PC-3 (cell line): ENCODE results near the gene CANX. TPM values are rescaled to one million over a fixed set of nuclear protein-coding genes. Genes with fewer than 3 reads are reported as not detected.
"Not testable (repeated sequence)": the region's sequence is repeated elsewhere in the genome, so short reads cannot be mapped to it uniquely, and the experiment has no call there.

Experiments used
- ATAC-seq: fragments of 200-7000 bp; cut with Tn5 transposase; 2 replicates; pipeline ENCODE4 v1.9.1; 2020; ENCODE audit warnings: mild to moderate bottlenecking, moderate library complexity
- Bru-seq: library from RNA; stranded (reverse); fragments of 400-500 nt; gene quantifications from one replicate; lab custom pipeline; 2021; lab: Mats Ljungman, UMichigan
- BruChase-seq, 2 experiments: library from RNA; stranded (reverse); fragments of 400-500 nt; gene quantifications; one replicate each; lab custom pipeline; 2021; lab: Mats Ljungman, UMichigan
- BruUV-seq: library from RNA; stranded (reverse); fragments of 400-500 nt; replicated peaks from 2 replicates; lab custom pipeline; 2021; lab: Mats Ljungman, UMichigan
- CTCF ChIA-PET: fragments of 300-600 bp; sonication (Branson Sonifier 250); formaldehyde crosslinking; loops from one replicate; lab custom pipeline; 2022; ENCODE audit warnings: antibody characterized with exemption; lab: Charles Lee
- POLR2A ChIA-PET: fragments of 300-600 bp; sonication (Branson Sonifier 250); formaldehyde crosslinking; loops from one replicate; lab custom pipeline; 2022; ENCODE audit warnings: antibody characterized with exemption; ENCODE audit not compliant: unreplicated experiment; lab: Charles Lee
- DNase-seq: peaks from one replicate; pipeline ENCODE4 v3.0.0-alpha.2; 2015
- H2AFZ ChIP-seq: fragments of 300-600 bp; sonication (generic); 2 replicates; pipeline ENCODE4 v1.6.0; 2016; ENCODE audit warnings: antibody characterized with exemption, low read length
- H3F3A ChIP-seq: fragments of 300-600 bp; sonication (generic); one replicate; pipeline ENCODE4 v1.6.0; 2017; ENCODE audit warnings: antibody characterized with exemption, low read length, control low read depth, mild to moderate bottlenecking; ENCODE audit not compliant: unreplicated experiment
- H3K27ac ChIP-seq: fragments of 300-600 bp; sonication (generic); 2 replicates; pipeline ENCODE4 v1.5.1; 2016; ENCODE audit warnings: mild to moderate bottlenecking, low read length
- H3K27me3 ChIP-seq: fragments of 300-600 bp; sonication (generic); 2 replicates; pipeline ENCODE4 v1.6.1; 2016; ENCODE audit warnings: low read length, mixed read lengths
- H3K36me3 ChIP-seq: fragments of 300-600 bp; sonication (generic); 2 replicates; pipeline ENCODE4 v1.6.1; 2016; ENCODE audit warnings: low read depth, mixed run types, low read length, mixed read lengths
- H3K4me1 ChIP-seq: fragments of 300-600 bp; sonication (generic); 2 replicates; pipeline ENCODE4 v1.5.1; 2016; ENCODE audit warnings: low read length; ENCODE audit not compliant: insufficient read depth
- H3K4me2 ChIP-seq: fragments of 300-600 bp; sonication (generic); 2 replicates; pipeline ENCODE4 v1.6.0; 2016; ENCODE audit warnings: low read length
- H3K4me3 ChIP-seq: fragments of 300-600 bp; sonication (generic); 2 replicates; pipeline ENCODE4 v1.5.1; 2016; ENCODE audit warnings: mild to moderate bottlenecking, low read length, mixed read lengths
- H3K79me2 ChIP-seq: fragments of 300-600 bp; sonication (generic); 2 replicates; pipeline ENCODE4 v1.6.1; 2017; ENCODE audit warnings: low read length, mixed read lengths
- H3K9ac ChIP-seq: fragments of 300-600 bp; sonication (generic); 2 replicates; pipeline ENCODE4 v1.6.0; 2016; ENCODE audit warnings: mild to moderate bottlenecking, low read length
- H3K9me2 ChIP-seq: fragments of 300-600 bp; sonication (generic); replicated peaks from 2 replicates; pipeline ENCODE4 v1.6.1; 2016; ENCODE audit warnings: mixed run types, low read length, mixed read lengths
- H3K9me3 ChIP-seq: fragments of 300-600 bp; sonication (generic); 2 replicates; pipeline ENCODE4 v1.6.1; 2016; ENCODE audit warnings: low read length, mixed read lengths
- H4K20me1 ChIP-seq: fragments of 300-600 bp; sonication (generic); 2 replicates; pipeline ENCODE4 v1.6.1; 2016; ENCODE audit warnings: low read length, mixed read lengths
- EZH2 ChIP-seq: fragments of 300-600 bp; sonication (generic); IDR thresholded peaks from one replicate; pipeline ENCODE4 v1.6.1; 2017; ENCODE audit warnings: antibody characterized with exemption, mild to moderate bottlenecking, low read length; ENCODE audit not compliant: unreplicated experiment
- EZH2phosphoT487 ChIP-seq: fragments of 300-600 bp; sonication (generic); IDR thresholded peaks from 2 replicates; pipeline ENCODE4 v1.6.1; 2018; ENCODE audit warnings: mild to moderate bottlenecking, antibody characterized with exemption, low read length, borderline replicate concordance
- intact Hi-C: fragments of 100-400 bp; cut with micrococcal nuclease; formaldehyde crosslinking; loops from 2 replicates; pipeline ENCODE4 v1.9.0; 2023
- long read RNA-seq: library from polyadenylated mRNA; unstranded; transcript quantifications from one replicate; pipeline ENCODE4 v2.0.0, GENCODE V29; 2021; ENCODE audit not compliant: unreplicated experiment
- total RNA-seq: library from RNA; depleted of rRNA; stranded (reverse); fragments of >200 nt; gene quantifications from 2 replicates; pipeline ENCODE4 v1.2.3, GENCODE V29; 2014; rRNA removed
- TF ChIP-seq, protein P1 (sequence below): fragments of 300-600 bp; sonication (generic); conservative IDR thresholded peaks from 2 replicates; pipeline ENCODE4 v1.5.1; 2017; ENCODE audit warnings: antibody characterized with exemption, low read depth, mild to moderate bottlenecking, low read length

CANX gene, protein sequence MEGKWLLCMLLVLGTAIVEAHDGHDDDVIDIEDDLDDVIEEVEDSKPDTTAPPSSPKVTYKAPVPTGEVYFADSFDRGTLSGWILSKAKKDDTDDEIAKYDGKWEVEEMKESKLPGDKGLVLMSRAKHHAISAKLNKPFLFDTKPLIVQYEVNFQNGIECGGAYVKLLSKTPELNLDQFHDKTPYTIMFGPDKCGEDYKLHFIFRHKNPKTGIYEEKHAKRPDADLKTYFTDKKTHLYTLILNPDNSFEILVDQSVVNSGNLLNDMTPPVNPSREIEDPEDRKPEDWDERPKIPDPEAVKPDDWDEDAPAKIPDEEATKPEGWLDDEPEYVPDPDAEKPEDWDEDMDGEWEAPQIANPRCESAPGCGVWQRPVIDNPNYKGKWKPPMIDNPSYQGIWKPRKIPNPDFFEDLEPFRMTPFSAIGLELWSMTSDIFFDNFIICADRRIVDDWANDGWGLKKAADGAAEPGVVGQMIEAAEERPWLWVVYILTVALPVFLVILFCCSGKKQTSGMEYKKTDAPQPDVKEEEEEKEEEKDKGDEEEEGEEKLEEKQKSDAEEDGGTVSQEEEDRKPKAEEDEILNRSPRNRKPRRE
- 293 and 348 TPM in 2 replicates for total RNA-seq
- Bru-seq, nascent RNA = percentile 96 among the genes with signal in this experiment
- percentile 99 among the genes with signal in this experiment for BruChase-seq, experiment 1, labeled RNA remaining after a 6-hour chase
- BruChase-seq, experiment 2, labeled RNA remaining after a 2-hour chase = percentile 98 among the genes with signal in this experiment
- long read RNA-seq, full-length matches to known transcripts = 2,133 of 2,727 reads
- long read RNA-seq, partial matches to known transcripts = 488 of 2,727 reads
- long read RNA-seq, other reads (novel, unspliced or antisense) = 106 of 2,727 reads

DNA sequence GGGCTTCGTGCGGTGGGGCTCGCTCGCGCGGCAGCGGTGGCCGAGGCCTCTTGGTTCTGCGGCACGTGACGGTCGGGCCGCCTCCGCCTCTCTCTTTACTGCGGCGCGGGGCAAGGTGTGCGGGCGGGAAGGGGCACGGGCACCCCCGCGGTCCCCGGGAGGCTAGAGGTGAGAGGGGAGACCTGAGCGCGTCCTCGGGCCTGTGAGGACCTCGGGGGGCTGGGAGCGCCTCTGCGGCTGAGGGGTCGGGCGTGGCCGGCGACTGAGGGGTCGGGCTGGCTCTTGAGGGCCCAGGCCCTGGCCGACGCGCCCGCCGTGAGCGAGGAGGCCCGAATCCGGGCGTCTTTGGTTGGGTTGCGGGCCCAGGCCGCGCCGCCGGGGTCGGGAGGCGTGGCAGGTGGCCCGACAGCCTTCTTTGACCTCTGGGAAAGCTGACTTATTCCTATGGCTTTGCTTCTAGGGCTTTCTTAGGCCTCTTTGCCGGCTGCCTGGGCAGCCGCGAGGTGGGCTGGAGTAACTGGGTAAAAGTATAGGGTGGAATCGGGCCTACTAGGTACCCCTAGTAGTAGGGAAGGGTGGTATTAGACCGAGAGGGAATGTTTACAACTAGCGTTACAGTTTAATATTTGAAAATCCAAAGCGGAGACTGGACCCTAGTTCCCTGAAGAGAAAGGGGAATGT lies at the start of gene CANX:
Gene CANX, plus strand, starts transcription at position 33 of the 681 bp plus-strand sequence. CDS start 6,715 bp downstream, outside the sequence.
- Histone ChIP-seq H3K27me3 (no peaks in the 10 kb centered on the region), H3K79me2 (peaks cover 64% of the 10 kb centered on the region), H4K20me1 (peaks cover 31% of the 10 kb centered on the region), H3K36me3 (peaks cover 5% of the 10 kb centered on the region; the same call in 1 of the 2 replicates), H3K4me1 (peaks cover 7% of the 10 kb centered on the region; the same call in 1 of the 2 replicates), H2AFZ (peak within 1 kb of the TSS; percentile 49), H3K27ac (peak within 1 kb of the TSS; percentile 92), H3K4me2 (peak within 1 kb of the TSS; percentile 91), H3K4me3 (peak within 1 kb of the TSS; percentile 100), H3K9me3 (no peaks in the 10 kb centered on the region), H3F3A (no peaks in the 10 kb centered on the region), H3K9me2 (no peaks in the 10 kb centered on the region), H3K9ac (peak within 1 kb of the TSS; percentile 100)
- BruUV-seq = no TSS peak
- CTCF ChIA-PET = no interaction called here
- no peak for DNase-seq
- no peak; the same call in 1 of the 2 replicates for ATAC-seq
- POLR2A ChIA-PET = no interaction called here
- intact Hi-C loops = loop anchor here (2.0 kb wide), 2 partner anchors 14 to 34 kb away; partner anchors contain the start of gene MAML1
- TF ChIP-seq, protein P1, sequence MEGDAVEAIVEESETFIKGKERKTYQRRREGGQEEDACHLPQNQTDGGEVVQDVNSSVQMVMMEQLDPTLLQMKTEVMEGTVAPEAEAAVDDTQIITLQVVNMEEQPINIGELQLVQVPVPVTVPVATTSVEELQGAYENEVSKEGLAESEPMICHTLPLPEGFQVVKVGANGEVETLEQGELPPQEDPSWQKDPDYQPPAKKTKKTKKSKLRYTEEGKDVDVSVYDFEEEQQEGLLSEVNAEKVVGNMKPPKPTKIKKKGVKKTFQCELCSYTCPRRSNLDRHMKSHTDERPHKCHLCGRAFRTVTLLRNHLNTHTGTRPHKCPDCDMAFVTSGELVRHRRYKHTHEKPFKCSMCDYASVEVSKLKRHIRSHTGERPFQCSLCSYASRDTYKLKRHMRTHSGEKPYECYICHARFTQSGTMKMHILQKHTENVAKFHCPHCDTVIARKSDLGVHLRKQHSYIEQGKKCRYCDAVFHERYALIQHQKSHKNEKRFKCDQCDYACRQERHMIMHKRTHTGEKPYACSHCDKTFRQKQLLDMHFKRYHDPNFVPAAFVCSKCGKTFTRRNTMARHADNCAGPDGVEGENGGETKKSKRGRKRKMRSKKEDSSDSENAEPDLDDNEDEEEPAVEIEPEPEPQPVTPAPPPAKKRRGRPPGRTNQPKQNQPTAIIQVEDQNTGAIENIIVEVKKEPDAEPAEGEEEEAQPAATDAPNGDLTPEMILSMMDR = no peak
- no peak for TF ChIP-seq EZH2phosphoT487
- TF ChIP-seq EZH2 = no peak

DNA sequence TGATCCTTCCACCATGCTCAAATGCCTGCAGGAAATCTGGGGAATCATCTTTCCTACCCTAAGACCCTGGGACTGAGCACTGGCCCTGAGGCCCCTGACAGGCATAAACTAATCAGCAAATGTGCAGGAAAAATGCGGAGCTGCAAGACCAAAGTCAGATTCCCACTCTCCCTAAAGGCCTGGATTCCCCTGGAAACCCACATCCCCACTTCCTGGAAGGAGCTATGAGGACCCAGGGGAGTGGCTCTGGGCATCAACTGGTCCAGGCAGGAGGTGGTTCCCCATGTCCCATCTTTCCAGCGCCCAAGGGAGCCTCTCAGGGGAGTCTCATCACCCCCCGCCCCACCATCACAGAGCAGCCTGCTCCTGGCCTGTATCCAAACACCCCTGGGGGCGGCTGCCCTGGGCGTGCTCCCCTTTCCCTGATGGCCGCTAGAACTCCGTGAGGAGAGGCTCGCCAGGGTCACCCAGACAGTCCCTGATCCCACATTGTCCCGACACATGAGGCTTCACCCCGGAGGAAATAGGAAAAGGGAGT lies 49.5 kb upstream of the CANX start:
- H3F3A ChIP-seq, intact Hi-C loops, H3K36me3 ChIP-seq, H3K9ac ChIP-seq, H3K27ac ChIP-seq, H3K9me3 ChIP-seq, H2AFZ ChIP-seq, ATAC-seq, CTCF ChIA-PET, H3K79me2 ChIP-seq, H4K20me1 ChIP-seq, H3K4me3 ChIP-seq, DNase-seq, H3K27me3 ChIP-seq, H3K4me2 ChIP-seq, POLR2A ChIA-PET, H3K4me1 ChIP-seq, H3K9me2 ChIP-seq, BruUV-seq: not testable (repeated sequence)

GRCh38 chr5:179650245-179650644 lies 48.5 kb upstream of the CANX start:
- H3K9me2 ChIP-seq, H3K27me3 ChIP-seq, CTCF ChIA-PET, H3K4me2 ChIP-seq, ATAC-seq, DNase-seq, H3K9ac ChIP-seq, H3K9me3 ChIP-seq, H3K79me2 ChIP-seq, H3K4me1 ChIP-seq, H3K36me3 ChIP-seq, H3K4me3 ChIP-seq, BruUV-seq, H4K20me1 ChIP-seq, POLR2A ChIA-PET, H2AFZ ChIP-seq, H3F3A ChIP-seq, intact Hi-C loops, H3K27ac ChIP-seq: not testable (repeated sequence)

DNA sequence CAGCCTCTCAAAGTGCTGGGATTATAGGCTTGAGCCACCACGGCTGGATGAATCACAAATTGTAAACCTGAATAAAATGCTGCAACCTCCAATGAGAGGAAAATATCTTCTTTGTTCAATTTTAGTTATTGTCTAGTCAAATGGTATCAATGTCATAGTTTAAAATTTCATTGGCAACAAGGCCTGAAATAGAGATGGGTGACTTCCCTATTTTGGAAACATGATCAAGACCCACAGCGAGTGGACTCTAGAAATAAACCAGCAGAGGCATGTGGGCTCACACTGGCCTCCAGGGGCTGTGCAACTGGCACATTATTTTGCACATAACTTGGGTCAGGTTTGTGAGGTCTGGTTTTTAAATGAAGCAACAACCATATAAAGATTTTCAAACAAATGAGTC lies 45.6 kb upstream of the CANX start:
- H3K27me3 ChIP-seq, H3K4me3 ChIP-seq, DNase-seq, CTCF ChIA-PET, ATAC-seq, H2AFZ ChIP-seq, POLR2A ChIA-PET, H3K9me3 ChIP-seq, BruUV-seq, H3K4me1 ChIP-seq, intact Hi-C loops, H3K36me3 ChIP-seq, H3F3A ChIP-seq, H3K9ac ChIP-seq, H3K27ac ChIP-seq, H3K4me2 ChIP-seq, H3K9me2 ChIP-seq, H3K79me2 ChIP-seq, H4K20me1 ChIP-seq: not testable (repeated sequence)
